GM23248 (cell line): ENCODE measurements around the gene KRTAP16-1.

Experiments used
- EZH2 ChIP-seq: fragments of 200-600 bp; sonication (generic); IDR thresholded peaks from 2 replicates; pipeline ENCODE4 v1.6.1; 2018; ENCODE audit warnings: antibody characterized with exemption, mild to moderate bottlenecking; ENCODE audit not compliant: insufficient read depth, poor library complexity, severe bottlenecking
- EZH2phosphoT487 ChIP-seq: fragments of 200-600 bp; sonication (generic); IDR thresholded peaks from 2 replicates; pipeline ENCODE4 v1.6.1; 2018; ENCODE audit warnings: antibody characterized with exemption, moderate library complexity, mild to moderate bottlenecking, low read depth; ENCODE audit not compliant: insufficient read depth

DNA sequence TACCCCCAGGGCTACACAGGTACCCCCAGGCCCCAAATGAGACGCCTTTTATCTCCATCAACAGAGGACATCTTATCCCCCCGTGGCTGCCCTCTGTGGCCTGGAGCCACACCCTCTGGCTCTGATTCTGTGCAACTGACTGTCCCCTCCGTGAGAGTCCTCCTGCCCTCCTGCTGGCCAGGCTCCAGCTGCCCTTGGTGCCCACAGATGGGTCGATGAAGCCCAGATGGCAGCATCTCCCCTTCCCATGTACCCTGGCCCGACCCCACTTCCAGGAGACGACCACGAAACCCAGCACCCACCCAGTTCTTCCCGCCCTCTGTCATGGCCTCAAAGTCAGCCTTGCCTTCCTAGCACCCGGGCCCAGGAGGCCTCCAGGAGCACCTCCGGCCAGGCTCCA is 16.0 kb upstream of the KRTAP16-1 start:
- TF ChIP-seq EZH2, result no peak
- no peak for TF ChIP-seq EZH2phosphoT487
